WTC11 (cell line): ENCODE data around the gene MAML3. TPM values are rescaled to one million over a fixed set of nuclear protein-coding genes. Genes with fewer than 3 reads are reported as not detected.
A peak's percentile ranks its signal among the peaks of the same experiment; 100 is the strongest.

Experiments used
- ATAC-seq: fragments of 200-7000 bp; cut with Tn5 transposase; 2 replicates; pipeline ENCODE4 v1.10.0; 2021; ENCODE audit warnings: mild to moderate bottlenecking, moderate library complexity
- CTCF ChIA-PET: fragments of 300-600 bp; sonication (Branson Sonifier 250); formaldehyde crosslinking; loops from one replicate; lab custom pipeline; 2021; ENCODE audit warnings: antibody characterized with exemption; lab: Charles Lee
- POLR2A ChIA-PET: fragments of 350-600 bp; sonication (Branson Sonifier 250); formaldehyde crosslinking; loops from one replicate; lab custom pipeline; 2021; ENCODE audit warnings: antibody characterized with exemption; lab: Charles Lee
- DNase-seq: peaks from one replicate; pipeline ENCODE4 v3.0.0; 2021; ENCODE audit warnings: low spot score
- H3K27ac Mint-ChIP-seq: 2 replicates; pipeline ENCODE4 v1.8.0; 2021; ENCODE audit warnings: mixed read lengths
- H3K27me3 Mint-ChIP-seq: 2 replicates; pipeline ENCODE4 v1.8.0; 2021; ENCODE audit warnings: low read depth, mild to moderate bottlenecking, moderate library complexity, mixed read lengths
- H3K36me3 Mint-ChIP-seq: 2 replicates; pipeline ENCODE4 v1.8.0; 2021; ENCODE audit warnings: mixed read lengths
- H3K4me1 Mint-ChIP-seq: 2 replicates; pipeline ENCODE4 v1.8.0; 2022; ENCODE audit warnings: mixed read lengths
- H3K4me3 Mint-ChIP-seq: 2 replicates; pipeline ENCODE4 v1.8.0; 2021; ENCODE audit warnings: mild to moderate bottlenecking, moderate library complexity, mixed read lengths
- H3K9me3 Mint-ChIP-seq: 2 replicates; pipeline ENCODE4 v1.8.0; 2021; ENCODE audit warnings: mixed read lengths
- CREM ChIP-seq: sonication (generic); formaldehyde crosslinking; IDR thresholded peaks from 2 replicates; pipeline ENCODE4 v1.8.1; 2022; ENCODE audit warnings: mild to moderate bottlenecking, missing genetic modification reagents, moderate library complexity
- ETV6 ChIP-seq: sonication (generic); formaldehyde crosslinking; IDR thresholded peaks from 2 replicates; pipeline ENCODE4 v1.8.1; 2022; ENCODE audit warnings: mild to moderate bottlenecking, missing genetic modification reagents
- FOXJ3 ChIP-seq: sonication (generic); formaldehyde crosslinking; IDR thresholded peaks from 2 replicates; pipeline ENCODE4 v1.9.0; 2021; ENCODE audit warnings: missing genetic modification reagents, mild to moderate bottlenecking, borderline replicate concordance
- FOXK1 ChIP-seq: sonication (generic); formaldehyde crosslinking; IDR thresholded peaks from 2 replicates; pipeline ENCODE4 v1.8.0; 2022; ENCODE audit warnings: mild to moderate bottlenecking, moderate library complexity, missing genetic modification reagents
- FOXP1 ChIP-seq: sonication (generic); formaldehyde crosslinking; IDR thresholded peaks from 2 replicates; pipeline ENCODE4 v1.8.0; 2022; ENCODE audit warnings: missing genetic modification reagents, mild to moderate bottlenecking, moderate library complexity, borderline replicate concordance
- IRF2 ChIP-seq: sonication (generic); formaldehyde crosslinking; IDR thresholded peaks from 2 replicates; pipeline ENCODE4 v1.8.0; 2022; ENCODE audit warnings: low read depth, missing genetic modification reagents, borderline replicate concordance
- JAZF1 ChIP-seq: fragments of 250-450 bp; sonication (Bioruptor Pico); IDR thresholded peaks from 2 replicates; pipeline ENCODE4 v1.9.0; 2021; ENCODE audit warnings: moderate library complexity, mild to moderate bottlenecking, inconsistent platforms
- NR1H2 ChIP-seq: sonication (generic); formaldehyde crosslinking; IDR thresholded peaks from 2 replicates; pipeline ENCODE4 v1.9.0; 2021; ENCODE audit warnings: mild to moderate bottlenecking, moderate library complexity, missing genetic modification reagents
- ZNF138 ChIP-seq: sonication (generic); formaldehyde crosslinking; conservative IDR thresholded peaks from 2 replicates; pipeline ENCODE4 v1.8.1; 2022; ENCODE audit warnings: mild to moderate bottlenecking, moderate library complexity, missing genetic modification reagents
- ZNF263 ChIP-seq: sonication (generic); formaldehyde crosslinking; IDR thresholded peaks from 2 replicates; pipeline ENCODE4 v1.8.1; 2022; ENCODE audit warnings: low read depth, mild to moderate bottlenecking, moderate library complexity, missing genetic modification reagents
- total RNA-seq: library from RNA; stranded (reverse); gene quantifications from 3 replicates; pipeline ENCODE4 v1.2.3, GENCODE V29; 2021
- TF ChIP-seq, protein P1 (sequence below): fragments of 250-450 bp; sonication (Bioruptor Pico); IDR thresholded peaks from 2 replicates; pipeline ENCODE4 v1.8.0; 2021; ENCODE audit warnings: mild to moderate bottlenecking
- TF ChIP-seq, protein P2 (sequence below): sonication (generic); formaldehyde crosslinking; IDR thresholded peaks from 2 replicates; pipeline ENCODE4 v1.8.1; 2022; ENCODE audit warnings: low read depth, mild to moderate bottlenecking, moderate library complexity, missing genetic modification reagents, borderline replicate concordance
- TF ChIP-seq, protein P3 (sequence below): sonication (generic); formaldehyde crosslinking; IDR thresholded peaks from 2 replicates; pipeline ENCODE4 v1.8.0; 2022; ENCODE audit warnings: mild to moderate bottlenecking, missing genetic modification reagents
- TF ChIP-seq, protein P4 (sequence below): sonication (generic); formaldehyde crosslinking; IDR thresholded peaks from 2 replicates; pipeline ENCODE4 v1.8.1; 2023; ENCODE audit warnings: mild to moderate bottlenecking, moderate library complexity, missing genetic modification reagents
- TF ChIP-seq, protein P5 (sequence below): fragments of 250-450 bp; sonication (Bioruptor Pico); conservative IDR thresholded peaks from 2 replicates; pipeline ENCODE4 v1.9.0; 2021; ENCODE audit warnings: mild to moderate bottlenecking

Gene MAML3
- total RNA-seq, 1 experiment from 2014 or later: 7.4 TPM

DNA sequence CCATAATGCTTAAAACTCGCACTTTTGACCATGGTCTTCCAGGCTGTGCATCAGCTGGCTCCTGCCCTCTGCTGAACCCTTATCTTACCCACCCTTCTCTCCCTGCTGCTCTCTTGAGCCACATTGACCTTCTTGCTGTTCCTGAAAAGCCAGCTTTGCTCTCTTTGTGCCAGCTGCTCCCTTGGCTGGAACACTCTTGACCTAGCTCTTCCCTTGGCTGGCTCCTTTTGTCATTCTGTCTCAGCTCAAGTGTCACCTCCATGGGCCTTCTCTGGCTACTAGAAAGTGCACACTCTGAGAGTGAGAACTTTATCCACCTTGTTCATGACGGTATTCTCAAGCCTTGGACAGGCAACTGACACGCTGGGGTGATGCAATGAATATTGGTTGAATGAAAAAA, 376.2 kb downstream of the MAML3 start:
- Mint-ChIP-seq H3K36me3 (no peaks in the 10 kb centered on the region), H3K4me3 (no peak overlapping the region), H3K9me3 (no peaks in the 10 kb centered on the region), H3K27ac (no peak overlapping the region), H3K27me3 (no peaks in the 10 kb centered on the region; the same call in 1 of the 2 replicates), H3K4me1 (peaks cover 26% of the 10 kb centered on the region)
- ChIA-PET POLR2A (no interaction called here), CTCF (no interaction called here)
- DNase-seq (no peak), ATAC-seq (no peak)
- no peak for TF ChIP-seq CREM (CRISPR knock-in tag)

DNA sequence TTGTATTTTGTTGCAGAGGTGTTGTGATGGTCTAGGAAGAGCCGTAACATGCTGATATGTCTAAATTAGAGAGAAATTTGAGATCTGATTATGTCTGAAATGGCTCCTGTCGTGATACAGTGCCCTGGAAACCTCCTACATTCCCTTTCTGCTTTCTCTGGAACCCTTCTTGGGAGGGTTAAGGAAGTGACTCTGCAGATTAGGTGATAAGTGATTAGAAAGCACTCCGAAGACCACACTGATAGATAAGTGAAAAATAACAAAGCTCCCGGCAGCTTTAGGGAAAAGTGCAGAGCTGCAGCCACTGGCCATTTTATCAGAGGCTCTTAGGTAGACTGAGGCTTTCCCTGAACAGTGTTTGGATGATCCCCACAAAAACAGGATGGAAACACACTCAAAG, 377.7 kb downstream of the MAML3 start:
- CTCF ChIA-PET: interaction anchor here (1.1 to 1.2 kb wide), 2 partner anchors 10 to 42 kb away, joined by 3 read pairs; no protein-coding TSS in a partner anchor
- POLR2A ChIA-PET: no interaction called here
- H3K4me3 Mint-ChIP-seq: no peak overlapping the region
- ATAC-seq (no peak), DNase-seq (no peak)
- H3K36me3 Mint-ChIP-seq: no peaks in the 10 kb centered on the region
- H3K4me1 Mint-ChIP-seq: peaks cover 26% of the 10 kb centered on the region
- no peak for TF ChIP-seq ETV6 (CRISPR knock-in tag)
- TF ChIP-seq NR1H2: no peak
- no peak for TF ChIP-seq JAZF1 (CRISPR knock-in tag)
- no peaks in the 10 kb centered on the region; the same call in 1 of the 2 replicates for H3K27me3 Mint-ChIP-seq
- H3K27ac Mint-ChIP-seq: no peak overlapping the region
- no peaks in the 10 kb centered on the region for H3K9me3 Mint-ChIP-seq

DNA sequence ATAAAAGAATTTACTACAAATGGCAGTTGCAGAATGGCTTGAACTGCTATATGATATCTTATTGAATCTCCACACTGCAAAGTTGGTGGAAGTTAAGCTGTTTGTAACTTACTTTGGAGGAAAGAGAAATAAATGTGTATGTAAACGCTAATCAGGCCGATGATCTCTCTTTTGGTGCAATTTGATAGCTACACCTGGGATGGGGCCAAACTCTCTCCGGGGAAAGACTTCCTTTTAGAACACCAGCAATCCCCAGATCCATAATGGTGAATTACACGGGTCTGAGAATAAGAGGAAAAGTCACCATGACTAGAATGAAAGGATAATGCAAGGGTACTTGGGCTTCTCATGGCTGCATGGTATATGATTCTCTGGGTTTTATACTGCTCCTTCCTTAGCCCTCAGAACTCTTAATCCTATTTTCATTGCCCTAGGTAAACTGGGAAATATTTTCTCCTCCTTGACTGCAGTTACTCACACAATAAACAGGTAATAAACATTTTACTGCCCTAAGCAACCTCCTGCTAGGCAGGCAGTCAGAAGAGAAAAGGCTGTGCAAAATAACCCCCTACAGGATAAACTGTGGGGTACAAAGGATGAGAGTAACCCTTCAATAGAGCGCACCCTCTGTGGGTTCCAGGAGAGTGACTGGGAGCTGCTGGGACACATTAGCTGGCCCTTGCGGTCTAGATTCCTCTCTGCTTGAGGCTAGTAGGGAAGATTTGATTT, 379.1 kb downstream of the MAML3 start:
- Mint-ChIP-seq H3K36me3 (no peaks in the 10 kb centered on the region), H3K9me3 (no peaks in the 10 kb centered on the region), H3K27me3 (no peaks in the 10 kb centered on the region; the same call in 1 of the 2 replicates), H3K4me3 (no peak overlapping the region), H3K27ac (no peak overlapping the region), H3K4me1 (peaks cover 26% of the 10 kb centered on the region)
- ChIA-PET CTCF (interaction anchor here (1.1 to 1.2 kb wide), 2 partner anchors 9 to 40 kb away, joined by 3 read pairs; no protein-coding TSS in a partner anchor), POLR2A (interaction anchor here (0.9 to 1.5 kb wide), 3 partner anchors 9 to 39 kb away, joined by 3 to 4 read pairs (median 3); no protein-coding TSS in a partner anchor)
- ATAC-seq (peak; percentile 92), DNase-seq (no peak)
- TF ChIP-seq IRF2 (CRISPR knock-in tag): no peak
- TF ChIP-seq FOXP1 (CRISPR knock-in tag): no peak
- TF ChIP-seq, protein P1, sequence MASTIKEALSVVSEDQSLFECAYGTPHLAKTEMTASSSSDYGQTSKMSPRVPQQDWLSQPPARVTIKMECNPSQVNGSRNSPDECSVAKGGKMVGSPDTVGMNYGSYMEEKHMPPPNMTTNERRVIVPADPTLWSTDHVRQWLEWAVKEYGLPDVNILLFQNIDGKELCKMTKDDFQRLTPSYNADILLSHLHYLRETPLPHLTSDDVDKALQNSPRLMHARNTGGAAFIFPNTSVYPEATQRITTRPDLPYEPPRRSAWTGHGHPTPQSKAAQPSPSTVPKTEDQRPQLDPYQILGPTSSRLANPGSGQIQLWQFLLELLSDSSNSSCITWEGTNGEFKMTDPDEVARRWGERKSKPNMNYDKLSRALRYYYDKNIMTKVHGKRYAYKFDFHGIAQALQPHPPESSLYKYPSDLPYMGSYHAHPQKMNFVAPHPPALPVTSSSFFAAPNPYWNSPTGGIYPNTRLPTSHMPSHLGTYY (CRISPR knock-in tag): no peak
- no peak for TF ChIP-seq ZNF138 (CRISPR knock-in tag)
- TF ChIP-seq ZNF263 (CRISPR knock-in tag): no peak
- TF ChIP-seq, protein P2, sequence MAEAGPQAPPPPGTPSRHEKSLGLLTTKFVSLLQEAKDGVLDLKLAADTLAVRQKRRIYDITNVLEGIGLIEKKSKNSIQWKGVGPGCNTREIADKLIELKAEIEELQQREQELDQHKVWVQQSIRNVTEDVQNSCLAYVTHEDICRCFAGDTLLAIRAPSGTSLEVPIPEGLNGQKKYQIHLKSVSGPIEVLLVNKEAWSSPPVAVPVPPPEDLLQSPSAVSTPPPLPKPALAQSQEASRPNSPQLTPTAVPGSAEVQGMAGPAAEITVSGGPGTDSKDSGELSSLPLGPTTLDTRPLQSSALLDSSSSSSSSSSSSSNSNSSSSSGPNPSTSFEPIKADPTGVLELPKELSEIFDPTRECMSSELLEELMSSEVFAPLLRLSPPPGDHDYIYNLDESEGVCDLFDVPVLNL (CRISPR knock-in tag): no peak
- TF ChIP-seq FOXK1 (CRISPR knock-in tag): no peak
- TF ChIP-seq, protein P3, sequence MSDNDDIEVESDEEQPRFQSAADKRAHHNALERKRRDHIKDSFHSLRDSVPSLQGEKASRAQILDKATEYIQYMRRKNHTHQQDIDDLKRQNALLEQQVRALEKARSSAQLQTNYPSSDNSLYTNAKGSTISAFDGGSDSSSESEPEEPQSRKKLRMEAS (CRISPR knock-in tag): no peak
- TF ChIP-seq, protein P4, sequence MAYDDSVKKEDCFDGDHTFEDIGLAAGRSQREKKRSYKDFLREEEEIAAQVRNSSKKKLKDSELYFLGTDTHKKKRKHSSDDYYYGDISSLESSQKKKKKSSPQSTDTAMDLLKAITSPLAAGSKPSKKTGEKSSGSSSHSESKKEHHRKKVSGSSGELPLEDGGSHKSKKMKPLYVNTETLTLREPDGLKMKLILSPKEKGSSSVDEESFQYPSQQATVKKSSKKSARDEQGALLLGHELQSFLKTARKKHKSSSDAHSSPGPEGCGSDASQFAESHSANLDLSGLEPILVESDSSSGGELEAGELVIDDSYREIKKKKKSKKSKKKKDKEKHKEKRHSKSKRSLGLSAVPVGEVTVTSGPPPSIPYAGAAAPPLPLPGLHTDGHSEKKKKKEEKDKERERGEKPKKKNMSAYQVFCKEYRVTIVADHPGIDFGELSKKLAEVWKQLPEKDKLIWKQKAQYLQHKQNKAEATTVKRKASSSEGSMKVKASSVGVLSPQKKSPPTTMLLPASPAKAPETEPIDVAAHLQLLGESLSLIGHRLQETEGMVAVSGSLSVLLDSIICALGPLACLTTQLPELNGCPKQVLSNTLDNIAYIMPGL: no peak
- no peak for TF ChIP-seq FOXJ3 (CRISPR knock-in tag)
- TF ChIP-seq, protein P5, sequence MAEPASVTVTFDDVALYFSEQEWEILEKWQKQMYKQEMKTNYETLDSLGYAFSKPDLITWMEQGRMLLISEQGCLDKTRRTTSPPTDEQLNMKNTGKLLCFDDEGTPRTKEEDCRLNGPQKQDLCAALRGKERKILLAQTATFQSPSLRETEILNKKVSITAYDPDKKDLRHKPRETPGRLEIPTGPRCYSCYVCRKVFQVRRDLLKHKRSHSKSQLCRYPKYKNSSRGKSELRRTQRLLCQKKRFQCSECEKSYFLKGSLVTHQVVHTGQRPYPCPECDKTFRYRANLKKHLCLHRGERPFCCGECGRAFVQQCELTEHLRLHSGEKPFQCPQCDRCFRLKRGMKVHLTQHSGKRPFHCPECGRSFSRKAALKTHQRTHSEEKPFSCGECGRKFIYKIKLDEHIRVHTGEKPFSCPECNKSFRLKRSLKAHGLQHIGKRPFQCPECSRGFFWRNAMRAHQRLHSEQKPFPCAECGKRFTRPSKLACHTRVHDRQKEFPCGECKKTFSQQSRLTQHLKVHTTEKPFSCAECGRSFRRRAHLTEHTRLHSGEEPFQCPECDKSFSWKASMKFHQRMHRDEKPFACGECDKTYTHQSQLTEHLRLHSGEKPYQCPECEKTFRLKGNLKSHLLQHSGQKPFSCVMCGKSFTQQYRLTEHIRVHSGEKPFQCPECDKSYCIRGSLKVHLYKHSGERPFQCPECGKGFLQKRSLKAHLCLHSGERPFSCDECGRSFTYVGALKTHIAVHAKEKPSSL (CRISPR knock-in tag): no peak
